Measurements from ENCODE around the gene IRF2.
"Not testable (repeated sequence)": the region's sequence is repeated elsewhere in the genome, so short reads cannot be mapped to it uniquely, and the experiment has no call there.

The IRF2 gene

GRCh38 chr4:184389978-184390900 lies 84.1 kb downstream of the IRF2 start:
- no peak for DNase-seq (ENCODE audit: low read depth in 2 of 2)

- DNase-seq (ENCODE audit: low read depth in 2 of 2), result no peak
These were observed 86.2 kb downstream of the IRF2 start for GRCh38 chr4:184388106-184388505.

GRCh38 chr4:184387351-184387750 lies 87.0 kb downstream of the IRF2 start:
- DNase-seq (ENCODE audit: low read depth in 2 of 2), result no peak

GRCh38 chr4:184386271-184386781 lies 88.0 kb downstream of the IRF2 start:
- DNase-seq (ENCODE audit: low read depth in 2 of 2), result no peak

DNA sequence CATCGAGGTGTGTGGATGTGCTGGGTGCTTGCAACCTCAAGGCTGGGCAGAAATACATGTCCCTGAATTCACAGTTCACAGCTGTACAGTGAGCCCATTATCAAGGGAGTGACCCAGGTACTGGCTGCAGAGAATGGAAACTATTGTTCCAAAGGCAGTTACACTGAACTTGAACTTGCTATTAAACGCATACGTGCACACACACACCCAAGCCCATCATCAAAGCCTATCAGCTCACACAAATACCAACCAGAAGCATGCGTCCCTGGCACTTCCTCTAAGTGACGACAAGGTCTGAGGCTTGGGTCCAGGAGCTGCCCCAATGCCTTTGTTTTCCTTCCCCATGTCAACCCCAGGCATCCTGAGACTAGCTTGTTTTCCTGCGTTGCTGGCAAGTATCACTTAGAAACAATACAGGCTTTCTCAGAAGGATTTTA lies 88.6 kb downstream of the IRF2 start:
- no peak for DNase-seq (ENCODE audit: low read depth in 2 of 2)

GRCh38 chr4:184384810-184385557 lies 89.4 kb downstream of the IRF2 start:
- DNase-seq (ENCODE audit: low read depth in 2 of 2), result no peak

- DNase-seq (ENCODE audit: low read depth in 2 of 2), result peak; percentile 65
These were observed 90.1 kb downstream of the IRF2 start for GRCh38 chr4:184384056-184384809.

DNA sequence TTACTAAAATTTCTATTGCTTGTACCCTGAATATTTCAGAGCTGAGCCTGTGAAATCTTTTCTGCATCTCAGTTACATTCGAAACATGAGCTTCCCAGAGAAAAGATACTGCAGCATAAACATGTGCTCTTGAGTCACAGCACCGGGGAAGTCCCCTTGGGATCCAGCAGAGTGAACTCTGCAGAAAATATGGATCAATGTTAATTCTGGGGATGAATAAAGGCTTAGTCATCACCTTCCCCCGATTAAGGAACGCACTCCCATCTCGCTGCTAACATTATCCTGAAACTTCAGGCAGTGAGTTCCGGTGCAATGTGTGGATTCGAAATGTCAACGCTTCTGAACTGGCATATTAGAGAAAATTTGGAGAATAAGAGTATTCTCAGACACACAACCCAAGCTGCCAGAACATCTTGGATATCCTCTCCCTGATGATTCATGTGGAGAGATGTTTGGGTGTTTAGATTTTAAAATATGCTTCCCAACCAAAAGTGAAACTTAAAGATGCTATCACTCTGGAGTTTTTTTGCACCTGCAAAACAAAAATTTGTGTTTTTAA lies 90.8 kb downstream of the IRF2 start:
- peak; percentile 91 for DNase-seq (ENCODE audit: low read depth in 2 of 2)

DNA sequence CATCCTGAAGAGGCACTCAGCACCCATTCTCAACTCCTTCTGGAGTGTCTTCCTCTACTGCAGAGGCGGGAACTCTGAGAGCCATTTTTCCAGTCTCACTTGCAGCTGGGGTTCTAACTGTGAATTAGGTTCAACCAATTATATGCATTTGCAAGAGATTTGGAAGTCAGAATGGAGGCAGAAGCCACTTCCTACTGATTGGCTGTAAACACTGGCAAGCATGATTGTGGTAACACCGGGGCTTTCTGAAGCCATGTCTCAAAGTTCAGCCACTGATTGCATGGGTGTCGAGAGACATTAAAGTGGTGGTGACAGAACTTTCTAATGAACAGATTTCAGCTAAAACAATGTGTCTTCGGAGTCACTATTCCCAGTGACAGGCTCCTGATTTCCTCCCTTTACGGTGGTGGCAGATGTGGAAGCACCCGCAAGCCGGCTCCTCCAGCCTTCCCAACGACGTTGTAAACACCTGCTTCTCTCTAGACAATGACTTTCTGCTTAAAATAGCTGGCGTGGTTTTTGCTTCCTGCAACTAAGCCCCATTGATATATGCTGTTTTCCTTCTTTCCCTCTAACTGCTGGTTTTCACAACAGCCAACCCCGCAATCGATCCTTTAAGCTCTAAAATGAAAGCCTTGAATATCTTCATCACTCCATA lies 92.0 kb downstream of the IRF2 start:
- no peak for DNase-seq (ENCODE audit: low read depth in 2 of 2)

DNA sequence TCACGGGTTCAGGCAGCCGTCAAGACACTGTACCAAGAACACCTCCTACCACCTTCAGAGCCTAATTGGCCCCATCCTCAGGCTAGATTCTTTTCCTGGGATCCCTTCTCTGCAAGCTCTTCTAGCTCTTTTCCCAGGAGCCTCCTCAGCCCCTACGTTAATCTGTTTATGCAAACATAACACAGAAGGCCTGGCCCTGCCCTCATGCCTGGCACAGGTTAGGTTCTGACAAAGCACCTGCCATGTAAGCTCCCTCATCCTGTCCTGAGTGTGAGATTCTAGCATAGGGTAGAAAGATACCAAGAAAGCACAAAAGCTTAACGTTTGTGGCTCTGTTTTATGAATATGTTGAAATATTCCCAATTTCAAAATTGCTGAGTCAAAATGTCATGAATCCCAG lies 93.6 kb downstream of the IRF2 start:
- DNase-seq (ENCODE audit: low read depth in 2 of 2), result no peak

- DNase-seq (ENCODE audit: low read depth in 2 of 2), result not testable (repeated sequence)
These were observed 94.1 kb downstream of the IRF2 start for GRCh38 chr4:184380214-184380613.

- no peak for DNase-seq (ENCODE audit: low read depth in 2 of 2)
These were observed 97.4 kb downstream of the IRF2 start for GRCh38 chr4:184376923-184377322.

DNA sequence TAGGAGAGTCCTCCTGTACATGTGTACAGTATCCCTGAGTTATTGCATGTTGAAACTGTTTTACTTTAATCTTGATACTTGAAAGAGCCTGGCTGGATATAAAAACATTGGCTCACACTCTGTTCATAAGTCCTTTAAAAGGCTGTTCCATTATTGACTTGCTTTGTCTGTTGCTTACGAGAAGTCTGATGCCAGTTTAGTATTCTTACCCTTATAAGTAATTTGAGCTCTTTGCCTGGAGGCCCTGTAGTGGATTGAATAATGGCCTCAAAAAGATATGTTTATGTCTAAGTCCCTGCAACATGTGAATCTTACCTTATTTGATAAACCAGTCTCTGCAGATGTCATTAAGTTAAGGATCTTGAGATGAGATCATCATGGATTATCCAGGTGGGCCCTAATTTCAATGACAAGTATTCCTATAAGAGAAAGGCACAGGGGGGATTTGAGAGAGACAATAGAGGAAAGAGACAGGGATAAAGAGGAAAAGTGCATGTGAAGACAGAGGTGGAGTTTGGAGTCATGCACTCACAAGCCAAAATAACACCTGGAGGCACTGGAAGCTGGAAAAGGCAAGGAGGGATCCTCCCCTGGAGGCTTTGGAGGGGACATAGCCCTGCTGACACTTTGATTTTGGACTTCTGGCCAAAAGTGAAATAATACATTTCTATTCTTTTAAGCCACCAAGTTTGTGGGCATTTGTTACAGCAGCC lies 98.1 kb downstream of the IRF2 start:
- no peak for DNase-seq (ENCODE audit: low read depth in 2 of 2)

GRCh38 chr4:184375623-184376022 lies 98.7 kb downstream of the IRF2 start:
- not testable (repeated sequence) for DNase-seq (ENCODE audit: low read depth in 2 of 2)

- DNase-seq (ENCODE audit: low read depth in 2 of 2), result no peak
These were observed 99.3 kb downstream of the IRF2 start for GRCh38 chr4:184375027-184375426.

DNA sequence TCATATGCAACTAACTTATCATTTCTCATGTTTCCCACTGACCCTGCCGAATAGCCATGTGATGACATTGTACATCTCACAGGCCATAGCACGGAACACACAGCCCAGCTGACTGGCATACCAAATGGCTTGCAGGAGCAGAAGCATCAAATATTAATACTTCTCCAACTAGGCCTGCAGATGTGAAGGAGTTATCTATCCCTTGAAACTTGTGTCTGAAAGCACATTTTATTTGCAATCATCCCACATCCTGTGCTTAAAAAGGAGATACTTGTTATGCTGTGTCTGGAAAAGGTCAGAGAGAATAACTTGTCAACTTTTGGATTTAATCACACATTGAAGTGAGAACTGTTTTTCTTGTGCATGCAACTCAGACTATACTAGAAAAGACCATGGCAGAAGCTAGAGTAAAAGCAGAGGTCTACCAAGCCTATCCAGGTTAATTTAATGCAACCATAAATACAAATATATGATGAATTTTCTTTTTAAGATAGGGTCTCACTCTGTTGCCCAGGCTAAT lies 100.4 kb downstream of the IRF2 start:
- no peak for DNase-seq (ENCODE audit: low read depth in 2 of 2)

DNA sequence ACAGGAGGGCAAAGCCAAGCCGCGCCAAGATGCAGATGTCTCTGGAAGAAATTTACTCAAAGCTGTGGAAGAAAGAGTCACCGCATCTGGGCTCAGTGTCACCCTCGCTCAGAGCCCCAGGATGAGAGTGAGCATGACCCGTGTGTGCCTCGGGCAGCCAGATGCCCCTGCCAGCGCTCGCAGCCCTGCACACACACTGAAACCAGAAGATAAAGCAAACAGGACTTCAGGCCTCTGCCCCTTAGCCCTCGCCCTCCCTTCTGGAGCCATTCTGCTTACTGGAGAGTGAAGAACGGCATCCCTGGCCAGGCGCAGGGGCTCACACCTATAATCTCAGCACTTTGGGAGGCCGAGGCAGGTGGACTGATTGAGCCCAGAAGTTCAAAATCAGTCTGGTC lies 103.0 kb downstream of the IRF2 start:
- DNase-seq (ENCODE audit: low read depth in 2 of 2), result no peak

DNA sequence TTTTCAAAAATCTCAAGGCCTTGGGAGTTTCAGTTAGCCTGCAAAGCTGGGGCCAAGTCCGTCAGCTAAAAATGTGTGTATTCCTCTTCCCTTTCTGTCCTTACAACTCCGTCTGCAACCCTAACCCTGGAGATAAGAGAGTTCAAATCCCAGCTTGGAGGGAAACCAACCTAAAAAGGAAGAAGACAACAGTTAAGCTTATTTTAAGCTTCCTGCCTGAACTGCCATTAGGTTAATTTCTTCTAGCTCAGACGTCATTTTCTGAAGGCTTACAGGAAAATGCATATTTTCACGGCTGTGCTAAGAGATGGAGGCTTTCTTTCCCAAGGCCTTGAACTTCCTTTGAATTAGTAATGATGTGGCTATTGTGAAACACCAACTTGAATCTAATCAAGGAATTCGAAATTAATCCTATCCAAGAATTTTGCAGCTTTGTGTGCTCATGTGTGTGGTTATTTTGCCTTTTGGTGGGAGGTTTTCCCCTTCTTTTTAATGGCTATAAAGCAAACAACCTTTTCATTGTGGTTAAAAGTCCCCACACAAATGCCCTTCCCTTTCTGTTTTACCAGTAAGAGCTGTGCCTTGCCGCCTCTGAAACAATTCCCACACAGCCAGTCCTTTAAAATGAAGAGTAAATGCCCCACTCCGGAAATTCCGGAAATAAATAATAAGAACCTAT lies 103.5 kb downstream of the IRF2 start:
- DNase-seq (ENCODE audit: low read depth in 2 of 2), result no peak

DNA sequence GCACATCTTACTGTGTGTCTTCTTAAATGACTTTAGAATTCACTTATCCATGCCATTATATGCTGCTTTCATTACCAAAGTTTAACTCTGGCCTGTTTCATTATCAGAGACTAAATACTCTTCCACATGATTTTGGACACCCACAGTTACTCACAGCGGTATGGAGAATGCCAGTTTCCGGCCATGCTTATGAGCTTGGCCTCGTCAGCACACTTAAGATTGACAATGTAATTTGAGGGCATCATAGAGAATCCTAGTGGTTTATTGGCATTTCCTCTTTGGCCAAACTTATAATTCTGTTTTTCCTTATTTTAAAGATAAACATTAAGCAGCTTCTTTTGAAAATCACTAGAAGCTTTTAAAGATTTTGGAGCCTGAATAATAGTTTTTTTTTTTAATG lies 104.5 kb downstream of the IRF2 start:
- no peak for DNase-seq (ENCODE audit: low read depth in 2 of 2)

DNA sequence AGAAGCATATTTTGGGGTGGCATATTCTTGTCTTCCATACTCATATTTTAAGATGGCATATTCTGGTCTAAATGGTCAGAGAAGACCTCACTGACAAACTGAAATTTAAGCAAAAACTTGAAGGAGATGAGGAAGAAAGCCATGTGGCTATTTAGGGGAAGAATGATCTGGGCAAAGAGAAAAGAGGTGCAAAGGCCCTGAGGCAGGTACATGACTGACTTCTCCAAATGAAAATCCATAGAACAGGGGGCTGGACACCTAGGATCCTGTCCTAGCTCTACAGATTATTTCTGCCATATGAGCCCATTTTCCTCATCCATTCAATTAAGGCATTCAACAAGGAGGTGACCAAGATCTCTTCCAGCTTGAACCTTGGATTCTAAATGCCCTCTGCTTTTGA lies 105.6 kb downstream of the IRF2 start:
- DNase-seq (ENCODE audit: low read depth in 2 of 2), result no peak

Data from fibroblast of skin of left biceps (primary cell).